Uterus (tissue), 4 donors: ENCODE data around the gene MS4A10. TPM values are rescaled to one million over a fixed set of nuclear protein-coding genes. Genes with fewer than 3 reads are reported as not detected.

Experiments
- DNase-seq, 2 donors: peaks; one replicate each; pipeline ENCODE4 v3.0.0-alpha.2; 2019 to 2020
- H3K27ac ChIP-seq, 2 donors: fragments of 200-600 bp; sonication (generic); 1 replicate in 1 of 2; 2 replicates in 1 of 2; pipeline ENCODE4 v1.5.1; 2016 to 2018
- H3K27me3 ChIP-seq, 2 donors: fragments of 200-600 bp; sonication (generic); one replicate each; pipeline ENCODE4 v1.5.1; 2018 to 2019; ENCODE audit warnings: control low read depth in 1 of 2
- H3K36me3 ChIP-seq, 2 donors: fragments of 200-600 bp; sonication (generic); one replicate each; pipeline ENCODE4 v1.5.1; 2019; ENCODE audit warnings: control low read depth in 1 of 2
- H3K4me1 ChIP-seq, 2 donors: fragments of 200-600 bp; sonication (generic); one replicate each; pipeline ENCODE4 v1.5.1; 2018 to 2019; ENCODE audit warnings: control low read depth in 1 of 2
- H3K4me3 ChIP-seq, 2 donors: fragments of 200-600 bp; sonication (generic); 1 replicate in 1 of 2; 2 replicates in 1 of 2; pipeline ENCODE4 v1.5.1; 2018 to 2019; ENCODE audit warnings: mild to moderate bottlenecking in 1 of 2
- H3K9me3 ChIP-seq, 2 donors: fragments of 200-600 bp; sonication (generic); one replicate each; pipeline ENCODE4 v1.5.1; 2019; ENCODE audit warnings: control low read depth in 1 of 2
- CTCF ChIP-seq, 4 experiments: fragments of 200-600 bp in 2 of 4; fragments of 450-650 bp in 2 of 4; sonication (generic) in 2 of 4; IDR thresholded peaks; one replicate each; pipeline ENCODE4 v1.5.1; 2016 to 2019; ENCODE audit warnings: antibody characterized with exemption in 4 of 4, mild to moderate bottlenecking in 2 of 4, moderate library complexity in 1 of 4
- POLR2A ChIP-seq, 2 donors: fragments of 450-650 bp; IDR thresholded peaks; one replicate each; pipeline ENCODE4 v1.6.1; 2016; ENCODE audit warnings: antibody characterized with exemption in 2 of 2, mild to moderate bottlenecking in 1 of 2, moderate library complexity in 1 of 2
- intact Hi-C: fragments of 100-400 bp; cut with DNase I; formaldehyde crosslinking; loops from one replicate; pipeline ENCODE4 v1.15.1; 2023; ENCODE audit warnings: low total_unique reads
- total RNA-seq, 4 donors: library from RNA; depleted of rRNA in 3 of 4; stranded (reverse); fragments of >200 nt in 3 of 4; gene quantifications; one replicate each; pipeline versions ENCODE4 v1.1.0 to v1.2.4, GENCODE V29; 2014 to 2023
- donor health status: DM: yes; HTN: yes; CAD: no.

MS4A10 gene
- total RNA-seq, 4 donors from 2014 or later, result not detected

GRCh38 chr11:60780774-60781173 is 4.4 kb upstream of the MS4A10 start:
- no peaks in the 10 kb centered on the region for H3K9me3 ChIP-seq
- H3K4me1 ChIP-seq, result no peaks in the 10 kb centered on the region
- H3K4me3 ChIP-seq, result no peak overlapping the region
- TF ChIP-seq POLR2A (IDR thresholded peaks at IDR 0.05), result no peak
- no peak for TF ChIP-seq CTCF (IDR thresholded peaks at IDR 0.05)
- intact Hi-C loops, result no loop called here
- no peak overlapping the region for H3K27ac ChIP-seq
- no peaks in the 10 kb centered on the region for H3K36me3 ChIP-seq
- H3K27me3 ChIP-seq, result no peaks in the 10 kb centered on the region
- no peak for DNase-seq

- Histone ChIP-seq H3K4me1 (no peaks in the 10 kb centered on the region), H3K36me3 (no peaks in the 10 kb centered on the region), H3K27ac (no peak overlapping the region), H3K4me3 (no peak overlapping the region), H3K9me3 (no peaks in the 10 kb centered on the region), H3K27me3 (no peaks in the 10 kb centered on the region)
- TF ChIP-seq POLR2A (IDR thresholded peaks at IDR 0.05), result no peak
- TF ChIP-seq CTCF (IDR thresholded peaks at IDR 0.05), result no peak
- intact Hi-C loops, result no loop called here
- DNase-seq, result no peak
Measured at GRCh38 chr11:60781286-60781980, 3.7 kb upstream of the MS4A10 start.

- Histone ChIP-seq H3K4me1 (no peaks in the 10 kb centered on the region), H3K27ac (no peak overlapping the region), H3K9me3 (no peaks in the 10 kb centered on the region), H3K36me3 (no peaks in the 10 kb centered on the region), H3K4me3 (no peak overlapping the region), H3K27me3 (no peaks in the 10 kb centered on the region)
- DNase-seq, result no peak
- intact Hi-C loops, result no loop called here
- TF ChIP-seq CTCF (IDR thresholded peaks at IDR 0.05) (no peak), POLR2A (IDR thresholded peaks at IDR 0.05) (no peak)
Measured at GRCh38 chr11:60781981-60782316, 3.2 kb upstream of the MS4A10 start.

GRCh38 chr11:60782393-60783140 is 2.6 kb upstream of the MS4A10 start:
- H3K9me3 ChIP-seq, result no peaks in the 10 kb centered on the region
- DNase-seq, result no peak
- H3K4me1 ChIP-seq, result no peaks in the 10 kb centered on the region
- no peak for TF ChIP-seq POLR2A (IDR thresholded peaks at IDR 0.05)
- H3K4me3 ChIP-seq, result no peak overlapping the region
- no peak overlapping the region for H3K27ac ChIP-seq
- intact Hi-C loops, result no loop called here
- H3K36me3 ChIP-seq, result no peaks in the 10 kb centered on the region
- H3K27me3 ChIP-seq, result no peaks in the 10 kb centered on the region

GRCh38 chr11:60783141-60783484 is 2.0 kb upstream of the MS4A10 start:
- no peak overlapping the region for H3K27ac ChIP-seq
- intact Hi-C loops, result no loop called here
- no peaks in the 10 kb centered on the region for H3K27me3 ChIP-seq
- no peak overlapping the region for H3K4me3 ChIP-seq
- no peaks in the 10 kb centered on the region for H3K36me3 ChIP-seq
- no peak for DNase-seq
- no peaks in the 10 kb centered on the region for H3K4me1 ChIP-seq
- H3K9me3 ChIP-seq, result no peaks in the 10 kb centered on the region
- no peak for TF ChIP-seq POLR2A (IDR thresholded peaks at IDR 0.05)
- TF ChIP-seq CTCF (IDR thresholded peaks at IDR 0.05), result no peak
